ENCODE measurements around the gene BACH2. TPM values are rescaled to one million over a fixed set of nuclear protein-coding genes. Genes with fewer than 3 reads are reported as not detected.

BACH2 gene
- total and polyA plus RNA-seq, 7 donors = under 0.01 to 5.6 (median 1.4) TPM

DNA sequence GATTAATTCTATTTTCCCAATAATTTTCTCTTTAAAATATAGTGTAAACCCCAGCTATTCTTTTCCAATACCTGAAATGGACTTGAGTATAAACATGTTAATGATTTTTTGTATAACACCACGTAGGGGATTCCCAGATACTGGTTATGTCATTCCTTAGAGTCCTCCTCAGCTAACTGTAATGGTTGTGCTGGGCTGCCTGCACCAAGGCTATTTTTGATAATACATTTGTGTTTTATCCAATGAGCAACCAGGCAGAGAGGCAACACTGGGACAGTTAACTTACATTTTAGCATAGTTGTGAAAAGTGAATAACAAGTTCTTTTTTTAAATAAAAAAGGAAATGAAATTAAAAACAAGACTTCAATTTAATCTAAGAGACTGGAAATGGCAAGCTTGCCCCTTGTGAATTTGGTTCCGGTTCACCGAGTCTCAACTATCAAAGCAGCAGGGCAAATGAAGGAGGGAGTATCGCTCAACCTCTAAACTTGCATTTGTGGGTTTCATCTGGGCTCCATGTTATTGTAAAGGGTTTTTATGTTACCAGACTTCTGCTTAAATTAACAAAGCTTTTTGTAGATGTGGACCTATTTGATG lies 18.8 kb upstream of the BACH2 start:
- Histone ChIP-seq H3K9me3 (no peaks in the 10 kb centered on the region), H3K27ac (no peak overlapping the region), H3K27me3 (no peaks in the 10 kb centered on the region), H3K4me1 (no peaks in the 10 kb centered on the region), H3K36me3 (no peaks in the 10 kb centered on the region), H3K4me3 (no peak overlapping the region)
- TF ChIP-seq, protein P1, sequence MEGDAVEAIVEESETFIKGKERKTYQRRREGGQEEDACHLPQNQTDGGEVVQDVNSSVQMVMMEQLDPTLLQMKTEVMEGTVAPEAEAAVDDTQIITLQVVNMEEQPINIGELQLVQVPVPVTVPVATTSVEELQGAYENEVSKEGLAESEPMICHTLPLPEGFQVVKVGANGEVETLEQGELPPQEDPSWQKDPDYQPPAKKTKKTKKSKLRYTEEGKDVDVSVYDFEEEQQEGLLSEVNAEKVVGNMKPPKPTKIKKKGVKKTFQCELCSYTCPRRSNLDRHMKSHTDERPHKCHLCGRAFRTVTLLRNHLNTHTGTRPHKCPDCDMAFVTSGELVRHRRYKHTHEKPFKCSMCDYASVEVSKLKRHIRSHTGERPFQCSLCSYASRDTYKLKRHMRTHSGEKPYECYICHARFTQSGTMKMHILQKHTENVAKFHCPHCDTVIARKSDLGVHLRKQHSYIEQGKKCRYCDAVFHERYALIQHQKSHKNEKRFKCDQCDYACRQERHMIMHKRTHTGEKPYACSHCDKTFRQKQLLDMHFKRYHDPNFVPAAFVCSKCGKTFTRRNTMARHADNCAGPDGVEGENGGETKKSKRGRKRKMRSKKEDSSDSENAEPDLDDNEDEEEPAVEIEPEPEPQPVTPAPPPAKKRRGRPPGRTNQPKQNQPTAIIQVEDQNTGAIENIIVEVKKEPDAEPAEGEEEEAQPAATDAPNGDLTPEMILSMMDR (IDR thresholded peaks at IDR 0.05) = no peak
- TF ChIP-seq POLR2AphosphoS5 (IDR thresholded peaks at IDR 0.05) (no peak), EP300 (IDR thresholded peaks at IDR 0.05) (no peak)
- WGBS, 2 donors = 68 to 82% methylated on average over 4 of the region's 4 CpGs
- intact Hi-C loops (cut with DNase I) = no loop called here
- no peak for DNase-seq

DNA sequence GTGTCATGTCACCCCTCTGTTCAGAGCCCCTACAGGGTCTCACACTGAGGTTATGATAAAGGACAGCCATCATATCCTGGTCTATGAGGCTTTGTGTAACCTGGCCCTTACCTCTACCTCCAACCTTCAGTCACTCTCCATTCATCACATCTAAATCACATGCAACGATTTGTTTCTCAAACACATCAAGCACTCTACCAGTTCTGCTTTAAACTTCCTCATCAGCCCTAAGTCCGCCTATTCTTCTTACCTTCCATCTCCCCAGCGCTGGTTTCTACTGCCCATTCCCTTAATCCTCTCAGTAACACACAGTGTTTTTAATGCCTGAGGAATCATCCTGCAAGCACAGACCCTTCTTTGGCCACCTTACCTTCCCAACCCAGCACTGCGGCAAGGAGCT lies 17.9 kb upstream of the BACH2 start:
- DNase-seq = no peak
- 74 to 89% methylated on average over 4 of the region's 4 CpGs for WGBS, 2 donors
- Histone ChIP-seq H3K36me3 (no peaks in the 10 kb centered on the region), H3K4me3 (no peak overlapping the region), H3K9me3 (no peaks in the 10 kb centered on the region), H3K4me1 (no peaks in the 10 kb centered on the region), H3K27ac (no peak overlapping the region), H3K27me3 (no peaks in the 10 kb centered on the region)
- intact Hi-C loops (cut with DNase I) = no loop called here
- TF ChIP-seq POLR2A (IDR thresholded peaks at IDR 0.05) (no peak), POLR2AphosphoS5 (IDR thresholded peaks at IDR 0.05) (no peak), EP300 (IDR thresholded peaks at IDR 0.05) (no peak)
- TF ChIP-seq, protein P1 (IDR thresholded peaks at IDR 0.05) = no peak

DNA sequence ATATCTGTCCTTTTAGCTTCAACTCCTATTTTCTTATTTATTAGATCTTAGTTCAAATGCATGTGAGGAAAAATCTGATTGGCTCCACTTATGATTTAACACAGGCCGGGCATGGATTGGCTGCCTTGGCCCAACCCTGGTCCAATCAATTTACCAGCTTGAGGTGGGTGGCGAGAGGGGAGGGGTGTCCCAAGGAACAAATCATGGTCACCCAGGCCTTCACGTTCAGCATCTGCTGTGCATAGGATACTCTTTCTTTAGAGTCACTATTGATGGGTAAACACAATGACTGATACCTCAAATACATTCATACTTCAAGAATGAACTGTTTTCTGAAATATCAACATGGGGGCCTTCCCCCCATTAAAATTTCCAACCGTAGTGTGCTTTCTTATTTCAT lies 14.9 kb upstream of the BACH2 start:
- no peak for DNase-seq
- TF ChIP-seq POLR2A (IDR thresholded peaks at IDR 0.05) (no peak), EP300 (IDR thresholded peaks at IDR 0.05) (no peak), POLR2AphosphoS5 (IDR thresholded peaks at IDR 0.05) (no peak)
- TF ChIP-seq, protein P1 (IDR thresholded peaks at IDR 0.05) = no peak
- intact Hi-C loops (cut with DNase I) = no loop called here
- Histone ChIP-seq H3K4me3 (no peak overlapping the region), H3K4me1 (no peaks in the 10 kb centered on the region), H3K27me3 (no peaks in the 10 kb centered on the region), H3K27ac (no peak overlapping the region), H3K36me3 (no peaks in the 10 kb centered on the region), H3K9me3 (no peaks in the 10 kb centered on the region)
- WGBS, 2 donors = 85 to 88% methylated on average over 4 of the region's 4 CpGs

DNA sequence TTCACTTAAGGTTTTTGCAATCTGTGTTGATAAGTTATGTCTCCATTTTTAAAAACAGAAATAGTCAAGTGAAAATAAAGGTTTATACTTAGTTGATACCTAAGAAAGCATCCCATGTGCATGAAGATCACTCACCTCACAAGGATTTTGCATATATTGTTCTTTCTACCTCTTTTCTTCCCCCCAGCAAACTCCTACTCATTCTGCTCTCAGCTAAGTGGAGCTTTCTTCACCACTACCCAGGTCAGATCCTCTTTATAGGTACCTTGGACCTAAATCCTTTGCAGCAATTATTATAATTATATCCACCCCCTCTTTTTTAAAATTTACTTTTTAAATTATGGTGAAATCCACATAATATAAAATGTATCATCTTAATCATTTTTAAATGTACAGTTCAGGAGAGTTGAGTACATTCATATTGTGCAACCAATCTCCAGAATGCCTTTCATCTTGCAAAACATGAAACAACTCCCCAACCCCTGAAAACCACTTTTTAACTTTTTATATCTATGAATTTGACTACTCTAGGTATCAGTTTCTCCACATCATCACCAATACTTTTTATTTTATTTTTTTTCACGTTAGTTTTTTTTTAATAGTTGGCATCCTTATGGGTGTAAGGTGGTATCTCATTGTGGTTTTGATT lies 9.3 kb upstream of the BACH2 start:
- no peaks in the 10 kb centered on the region for H3K27me3 ChIP-seq
- DNase-seq = no peak
- H3K4me3 ChIP-seq = no peak overlapping the region
- TF ChIP-seq POLR2AphosphoS5 (IDR thresholded peaks at IDR 0.05) (no peak), POLR2A (IDR thresholded peaks at IDR 0.05) (no peak), EP300 (IDR thresholded peaks at IDR 0.05) (no peak)
- TF ChIP-seq, protein P1 (IDR thresholded peaks at IDR 0.05) = no peak
- H3K36me3 ChIP-seq = no peaks in the 10 kb centered on the region
- H3K27ac ChIP-seq = no peak overlapping the region
- 50 to 51% methylated on average over 1 of the region's 1 CpG for WGBS, 2 donors
- intact Hi-C loops (cut with DNase I) = no loop called here
- no peaks in the 10 kb centered on the region for H3K9me3 ChIP-seq
- H3K4me1 ChIP-seq = no peaks in the 10 kb centered on the region

DNA sequence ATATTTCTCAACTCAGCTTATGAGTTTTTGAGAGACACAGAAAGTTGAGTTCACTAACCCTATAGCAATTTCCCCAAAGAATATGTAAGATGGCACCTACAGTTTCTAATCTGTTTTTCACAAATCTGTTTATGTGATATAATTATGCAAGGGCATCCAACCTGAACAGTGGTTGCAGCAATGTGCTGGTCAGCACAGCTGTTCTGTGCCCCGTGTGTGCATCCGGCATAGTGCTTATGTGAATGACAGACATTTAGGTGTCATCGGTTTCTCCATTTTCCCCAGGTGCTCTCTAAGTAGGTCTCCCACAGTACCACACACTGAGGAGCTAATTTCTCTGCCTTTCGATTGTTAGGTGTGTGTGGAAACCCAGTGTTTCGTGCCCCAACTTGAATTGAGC lies 7.7 kb upstream of the BACH2 start:
- no peak overlapping the region for H3K27ac ChIP-seq
- TF ChIP-seq POLR2AphosphoS5 (IDR thresholded peaks at IDR 0.05) (no peak), POLR2A (IDR thresholded peaks at IDR 0.05) (no peak), EP300 (IDR thresholded peaks at IDR 0.05) (no peak)
- TF ChIP-seq, protein P1 (IDR thresholded peaks at IDR 0.05) = no peak
- no peak for DNase-seq
- no peaks in the 10 kb centered on the region for H3K27me3 ChIP-seq
- intact Hi-C loops (cut with DNase I) = no loop called here
- no peaks in the 10 kb centered on the region for H3K9me3 ChIP-seq
- no peak overlapping the region for H3K4me3 ChIP-seq
- H3K4me1 ChIP-seq = no peaks in the 10 kb centered on the region
- no peaks in the 10 kb centered on the region for H3K36me3 ChIP-seq
- 63 to 81% methylated on average over 5 of the region's 5 CpGs for WGBS, 2 donors
